B cell (primary cell): ENCODE results near the gene LRRC45.

Experiments used
- EZH2 ChIP-seq: IDR thresholded peaks from 2 replicates; pipeline ENCODE4 v1.6.1; 2012; ENCODE audit warnings: borderline replicate concordance, low read depth, mild to moderate bottlenecking, moderate library complexity, low read length; ENCODE audit not compliant: insufficient read depth, poor library complexity, severe bottlenecking
- TF ChIP-seq, protein P1 (sequence below): fragments of 200-600 bp; IDR thresholded peaks from one replicate; pipeline ENCODE4 v1.8.0; 2022; ENCODE audit warnings: antibody characterized with exemption, mild to moderate bottlenecking

DNA sequence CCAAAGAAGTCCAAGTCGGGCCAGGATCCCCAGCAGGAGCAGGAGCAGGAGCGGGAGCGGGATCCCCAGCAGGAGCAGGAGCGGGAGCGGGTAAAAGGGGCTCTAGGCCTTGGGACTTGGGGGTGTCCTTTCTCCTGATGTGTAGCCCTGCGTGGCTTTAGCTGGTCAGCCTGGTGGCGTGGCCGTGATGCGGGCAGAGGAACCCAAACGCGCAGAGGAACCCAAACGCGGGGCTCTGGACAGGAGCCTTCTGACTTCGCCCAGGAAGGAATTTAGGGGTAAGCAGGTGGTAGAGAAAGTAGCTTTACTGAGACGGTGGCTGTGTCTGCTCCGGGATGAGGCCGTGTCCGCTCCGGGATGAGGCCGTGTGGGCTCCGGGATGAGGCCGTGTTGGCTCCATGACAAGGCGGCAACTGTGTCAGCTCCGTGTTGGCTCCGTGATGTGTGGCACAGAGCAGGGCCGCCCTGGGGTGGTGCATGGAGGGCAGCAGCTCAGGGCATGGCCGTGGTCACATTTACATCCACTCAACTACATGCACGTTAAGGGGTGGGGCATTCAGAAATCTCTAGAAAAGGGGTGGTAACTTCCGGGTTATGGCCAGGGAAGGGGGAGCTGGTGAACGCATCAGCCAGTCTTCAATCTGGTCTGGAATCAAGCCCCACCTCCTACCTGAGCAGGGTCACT is 26.2 kb upstream of the LRRC45 start:
- TF ChIP-seq, protein P1, sequence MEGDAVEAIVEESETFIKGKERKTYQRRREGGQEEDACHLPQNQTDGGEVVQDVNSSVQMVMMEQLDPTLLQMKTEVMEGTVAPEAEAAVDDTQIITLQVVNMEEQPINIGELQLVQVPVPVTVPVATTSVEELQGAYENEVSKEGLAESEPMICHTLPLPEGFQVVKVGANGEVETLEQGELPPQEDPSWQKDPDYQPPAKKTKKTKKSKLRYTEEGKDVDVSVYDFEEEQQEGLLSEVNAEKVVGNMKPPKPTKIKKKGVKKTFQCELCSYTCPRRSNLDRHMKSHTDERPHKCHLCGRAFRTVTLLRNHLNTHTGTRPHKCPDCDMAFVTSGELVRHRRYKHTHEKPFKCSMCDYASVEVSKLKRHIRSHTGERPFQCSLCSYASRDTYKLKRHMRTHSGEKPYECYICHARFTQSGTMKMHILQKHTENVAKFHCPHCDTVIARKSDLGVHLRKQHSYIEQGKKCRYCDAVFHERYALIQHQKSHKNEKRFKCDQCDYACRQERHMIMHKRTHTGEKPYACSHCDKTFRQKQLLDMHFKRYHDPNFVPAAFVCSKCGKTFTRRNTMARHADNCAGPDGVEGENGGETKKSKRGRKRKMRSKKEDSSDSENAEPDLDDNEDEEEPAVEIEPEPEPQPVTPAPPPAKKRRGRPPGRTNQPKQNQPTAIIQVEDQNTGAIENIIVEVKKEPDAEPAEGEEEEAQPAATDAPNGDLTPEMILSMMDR = no peak
- no peak for TF ChIP-seq EZH2
